GM21529 (cell line): ENCODE data around the gene SORT1.
"Not testable (repeated sequence)": the region's sequence is repeated elsewhere in the genome, so short reads cannot be mapped to it uniquely, and the experiment has no call there.

Source experiments
- ATAC-seq: cut with Tn5 transposase; IDR thresholded peaks from one replicate; pipeline ENCODE4 v1.9.1; 2021; ENCODE audit not compliant: unreplicated experiment

Gene SORT1

DNA sequence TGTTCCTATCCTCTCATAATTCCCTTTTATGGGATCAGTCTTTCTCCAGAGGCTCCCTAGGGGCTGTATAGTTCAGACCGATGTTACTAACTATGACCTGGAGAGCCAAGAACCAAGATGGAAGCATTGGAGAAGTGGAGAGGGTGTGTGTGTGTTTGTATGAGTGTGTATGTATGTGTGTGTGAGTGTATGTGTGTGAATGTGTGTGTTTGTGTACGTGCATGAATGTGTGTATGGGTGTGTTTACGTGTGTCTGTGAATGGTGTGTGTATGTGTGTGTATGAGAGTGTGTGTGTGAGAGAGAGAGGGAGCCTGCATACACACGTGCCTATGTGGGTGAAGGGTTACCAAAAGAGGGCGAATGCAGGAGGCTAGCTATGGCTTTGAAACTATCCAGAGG is 95.8 kb downstream of the SORT1 start:
- no peak for ATAC-seq

DNA sequence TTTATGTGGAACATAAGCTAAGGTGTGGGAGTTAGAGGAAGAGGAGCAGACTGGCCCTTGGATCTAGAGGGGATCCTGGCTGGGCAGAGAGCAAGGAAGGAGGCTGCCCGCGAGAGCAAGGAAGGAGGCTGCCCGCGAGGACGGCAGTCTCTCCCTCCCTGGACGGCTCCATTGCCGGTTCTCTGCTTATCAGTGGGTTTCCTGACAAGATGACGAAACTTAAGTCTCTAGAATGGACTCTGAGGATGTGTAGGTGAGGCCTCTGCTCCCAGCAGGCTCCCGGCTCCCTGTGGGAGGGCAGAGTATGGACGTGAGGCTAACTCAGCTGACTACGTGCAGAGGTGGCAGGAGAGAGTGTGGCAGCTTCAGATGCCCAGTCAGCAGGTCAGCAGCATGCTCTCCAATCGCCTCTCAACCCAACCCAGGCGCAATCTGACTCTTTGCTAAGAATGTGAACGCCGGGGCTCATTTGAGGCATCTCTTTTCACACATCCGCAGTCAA is 97.0 kb downstream of the SORT1 start:
- no peak for ATAC-seq

DNA sequence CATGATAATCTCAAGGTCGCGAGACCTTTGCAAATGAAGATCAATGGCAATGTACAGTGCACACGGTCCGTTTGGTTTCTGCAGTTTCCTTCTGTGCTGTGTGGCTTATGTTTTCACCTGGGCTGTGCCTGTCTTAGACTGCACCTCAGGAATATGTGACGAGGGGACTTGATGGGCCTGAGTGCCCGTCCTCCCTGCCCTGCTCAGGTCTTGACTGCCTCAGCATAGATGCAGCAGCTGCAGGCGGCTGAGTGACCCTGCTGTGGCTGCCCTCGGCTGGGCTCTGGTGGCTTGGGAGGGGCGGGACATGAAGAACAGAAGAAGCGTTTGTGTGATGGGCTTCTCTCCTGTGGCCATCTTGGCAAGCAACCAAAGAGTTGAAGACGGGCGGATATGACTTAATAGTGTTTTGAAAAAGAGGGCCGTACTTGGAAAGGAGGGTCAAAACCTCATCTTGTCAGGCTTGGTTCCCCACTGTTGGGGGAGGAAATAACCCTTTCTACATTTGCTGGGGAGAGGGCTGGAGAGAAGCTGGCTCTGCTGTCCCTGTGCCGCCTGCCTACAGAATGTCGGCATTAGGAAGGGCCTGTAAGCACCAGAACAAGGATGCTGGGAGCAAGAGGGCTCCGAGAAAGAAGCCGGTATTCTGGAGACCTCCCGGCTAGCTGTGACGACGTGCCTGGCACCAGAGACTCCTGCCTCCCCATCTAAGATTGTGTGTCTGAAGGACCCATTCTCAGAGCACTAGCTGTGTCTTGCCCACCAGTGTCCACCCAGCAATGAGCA is 98.0 kb downstream of the SORT1 start:
- ATAC-seq: no peak

DNA sequence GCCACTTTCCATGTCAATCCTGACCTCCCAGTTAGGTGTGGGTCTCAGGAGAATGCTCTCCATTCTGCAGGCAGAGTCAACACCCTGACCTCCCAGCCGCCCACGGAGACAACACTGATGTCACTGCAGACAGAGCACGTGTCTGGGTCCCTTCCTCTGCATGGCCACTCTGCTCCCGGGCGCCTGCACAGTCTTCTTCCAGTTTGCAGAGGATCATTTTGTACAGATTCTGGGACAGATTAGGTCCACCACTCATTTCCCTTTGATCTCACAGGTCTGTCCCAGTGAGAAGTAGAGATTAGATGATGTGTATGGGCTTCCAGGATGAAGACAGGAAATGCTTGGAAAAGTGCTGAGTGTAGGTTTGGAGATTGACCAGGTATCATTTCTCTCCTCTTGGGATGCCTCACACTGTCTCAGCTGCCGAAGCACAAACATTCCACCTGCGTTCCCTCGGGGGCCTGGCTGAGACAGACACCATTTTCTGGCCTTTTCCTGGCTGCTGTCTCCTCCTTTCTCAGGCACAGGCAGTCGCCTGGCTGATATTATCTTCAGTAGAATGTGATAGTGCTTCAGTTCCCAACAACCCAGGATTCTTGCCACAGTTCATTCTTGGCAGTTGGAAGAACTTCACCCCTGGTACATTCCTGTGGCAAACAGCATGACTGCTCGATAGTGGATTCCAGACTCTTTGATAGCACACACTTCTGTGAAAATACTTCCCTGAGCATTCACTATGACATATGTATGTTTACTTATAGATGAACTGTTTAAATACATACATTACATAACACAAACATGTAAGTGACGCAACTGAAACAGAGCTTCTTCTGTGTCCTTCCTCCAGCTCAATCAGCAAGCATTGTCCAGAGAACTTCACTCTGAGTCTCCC is 98.8 kb downstream of the SORT1 start:
- no peak for ATAC-seq

DNA sequence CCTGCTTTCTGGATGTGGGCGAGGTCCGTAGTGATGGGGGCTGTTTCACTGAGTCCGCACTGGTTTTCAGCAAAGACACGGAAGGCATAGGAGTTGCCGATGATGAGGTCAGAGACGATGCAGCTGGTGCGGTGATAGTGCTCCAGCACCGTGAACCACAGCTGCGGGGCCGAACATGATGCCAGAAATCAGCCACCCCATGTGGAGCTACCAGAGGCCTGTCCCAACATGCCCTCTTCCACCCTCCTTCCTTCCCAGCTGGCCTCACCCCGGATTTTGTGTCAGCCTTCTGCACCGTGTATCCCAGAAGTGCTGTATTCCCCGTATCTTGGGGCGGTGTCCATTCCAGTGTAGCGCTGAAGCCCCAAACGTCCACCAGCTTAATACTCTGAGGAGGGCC is 100.9 kb downstream of the SORT1 start:
- no peak for ATAC-seq

DNA sequence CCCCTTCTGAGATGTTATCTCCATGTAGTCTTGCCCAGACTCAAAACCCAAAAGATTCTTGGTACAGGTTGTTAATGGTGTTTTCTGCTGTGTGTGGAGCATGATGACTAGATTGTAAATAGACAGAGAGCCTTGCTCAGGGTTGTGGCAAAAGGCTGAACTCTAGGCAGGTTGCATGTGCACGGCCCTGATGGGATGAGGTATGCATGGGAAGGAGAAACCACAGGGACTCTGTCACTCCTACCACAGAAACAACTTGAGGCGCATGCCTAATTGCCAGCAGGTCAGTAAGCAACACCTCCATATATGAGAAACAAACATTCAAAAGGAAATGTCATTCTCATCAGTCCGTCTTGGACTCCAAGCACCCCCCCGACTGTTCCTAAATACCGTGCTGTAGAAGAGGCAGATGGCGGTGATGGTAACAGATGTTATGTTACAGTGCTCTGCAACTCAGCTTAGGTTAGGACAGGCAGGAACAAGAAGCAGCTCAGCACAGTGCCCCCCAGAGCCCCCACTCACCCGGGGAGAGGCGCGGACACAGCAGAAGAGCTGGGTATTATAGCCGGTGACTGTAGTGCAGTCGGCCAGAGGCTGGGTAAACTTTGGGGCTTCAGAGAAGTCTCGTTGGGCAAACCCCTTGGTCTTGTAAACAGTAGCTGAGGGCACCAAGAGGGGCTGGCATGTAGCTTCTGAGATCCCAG is 101.9 kb downstream of the SORT1 start:
- no peak for ATAC-seq

DNA sequence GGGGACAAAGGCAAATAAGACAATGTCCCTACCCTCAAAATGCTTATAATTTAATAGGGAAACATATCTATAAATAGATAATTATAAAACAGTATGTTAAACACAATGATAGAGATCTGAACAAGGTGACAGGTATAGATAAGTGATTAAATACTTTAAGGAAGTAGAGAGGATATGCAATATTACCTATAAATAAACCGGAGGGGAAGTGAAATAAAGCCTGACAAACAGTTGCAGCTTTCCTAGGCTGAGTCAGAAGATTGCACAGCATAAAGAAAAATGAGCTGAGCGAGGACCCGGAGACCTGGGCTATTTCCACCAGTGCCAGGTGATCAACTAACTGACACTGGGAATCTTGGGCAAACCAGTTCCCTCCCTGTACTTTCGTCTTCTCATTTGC is 103.2 kb downstream of the SORT1 start:
- ATAC-seq: no peak

DNA sequence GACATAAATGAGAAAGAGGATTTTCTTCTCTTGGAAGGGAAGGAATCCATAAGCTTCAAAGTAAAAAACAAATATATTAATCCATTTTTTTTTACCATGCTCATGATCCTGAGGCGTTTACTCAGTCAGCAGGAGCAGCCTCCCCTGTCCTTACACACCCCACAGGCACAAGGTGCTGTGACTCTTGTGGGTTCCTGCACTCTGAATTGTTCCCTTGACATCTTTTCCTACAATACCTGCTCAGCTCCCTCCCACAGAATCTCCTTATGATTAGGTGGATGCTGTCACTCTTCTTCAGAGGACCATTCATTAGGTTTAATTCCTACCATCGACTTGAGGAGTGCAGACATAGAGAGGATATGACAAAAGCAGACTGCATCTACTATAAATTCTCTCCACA is 104.7 kb downstream of the SORT1 start:
- no peak for ATAC-seq

DNA sequence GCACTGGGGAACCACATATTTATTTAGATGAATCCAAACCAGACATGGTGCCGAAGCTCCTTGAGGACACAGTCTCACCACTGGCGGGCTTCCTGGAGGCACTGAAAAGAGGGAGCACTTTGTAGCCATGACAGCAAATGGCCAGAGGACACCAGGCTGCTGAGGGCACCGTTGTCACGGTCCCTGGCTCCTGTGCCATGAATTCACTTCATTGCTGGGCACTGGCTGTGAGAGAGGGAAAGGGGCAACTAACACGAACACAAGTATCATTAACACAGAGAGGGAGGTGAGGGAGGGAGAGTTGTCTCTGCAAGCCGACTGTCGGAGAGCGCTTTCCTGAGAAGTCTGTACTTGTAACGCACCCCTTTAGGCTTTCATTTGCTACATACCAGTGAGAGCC is 105.4 kb downstream of the SORT1 start:
- no peak for ATAC-seq

DNA sequence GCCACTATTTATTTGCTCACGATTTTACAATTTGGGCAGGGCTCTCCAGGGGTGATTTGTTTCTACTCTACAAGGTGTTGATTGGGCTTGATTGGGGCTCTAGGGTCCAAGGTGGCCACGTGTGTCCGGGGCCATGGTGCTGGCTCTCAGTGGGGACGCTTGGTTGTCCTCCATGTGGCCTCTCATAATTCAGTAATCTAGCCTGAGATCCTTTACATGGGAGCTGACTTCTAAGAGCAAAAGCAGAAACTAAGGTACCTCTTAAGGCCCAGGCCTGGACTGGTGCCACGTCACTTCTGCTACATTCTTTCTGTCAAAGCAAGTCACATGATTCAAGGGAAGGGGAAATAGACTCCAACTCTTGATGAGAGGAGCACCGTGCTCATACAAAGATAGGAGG is 106.7 kb downstream of the SORT1 start:
- no peak for ATAC-seq

DNA sequence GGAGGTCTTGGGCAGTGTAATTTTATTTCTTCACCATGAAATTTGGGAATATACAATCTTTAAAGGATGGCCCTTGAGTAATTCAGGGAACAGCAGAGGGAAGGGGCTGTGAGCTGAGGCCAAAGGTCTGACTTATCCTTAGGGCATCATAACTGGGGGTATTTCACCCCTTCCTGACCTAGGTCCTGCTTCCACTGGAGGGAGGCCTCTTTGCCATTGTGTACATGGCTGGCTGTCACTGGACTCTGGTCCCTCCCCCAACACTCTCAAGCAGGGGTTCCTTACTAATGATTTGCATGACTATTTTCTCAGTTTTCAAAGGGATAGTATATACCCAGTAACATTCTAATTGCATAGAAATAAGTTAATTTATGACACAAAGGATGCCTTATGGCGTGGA is 107.6 kb downstream of the SORT1 start:
- ATAC-seq: no peak

DNA sequence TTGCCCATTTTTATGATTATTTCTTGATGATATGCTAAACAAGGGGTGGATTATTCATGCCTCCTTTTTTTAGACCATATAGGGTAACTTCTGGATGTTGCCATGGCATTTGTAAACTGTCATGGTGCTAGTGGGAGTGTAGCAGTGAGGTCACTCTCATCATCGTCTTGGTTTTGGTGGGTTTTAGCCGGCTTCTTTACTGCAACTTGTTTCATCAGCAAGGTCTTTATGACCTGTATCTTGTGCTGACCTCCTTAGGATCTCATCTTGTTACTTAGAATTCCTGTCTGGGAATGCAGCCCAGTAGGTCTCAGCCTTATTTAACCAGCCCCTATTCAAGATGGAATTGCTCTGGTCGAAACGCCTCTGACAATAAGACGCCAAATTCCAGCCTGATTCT is 111.0 kb downstream of the SORT1 start:
- not testable (repeated sequence) for ATAC-seq

DNA sequence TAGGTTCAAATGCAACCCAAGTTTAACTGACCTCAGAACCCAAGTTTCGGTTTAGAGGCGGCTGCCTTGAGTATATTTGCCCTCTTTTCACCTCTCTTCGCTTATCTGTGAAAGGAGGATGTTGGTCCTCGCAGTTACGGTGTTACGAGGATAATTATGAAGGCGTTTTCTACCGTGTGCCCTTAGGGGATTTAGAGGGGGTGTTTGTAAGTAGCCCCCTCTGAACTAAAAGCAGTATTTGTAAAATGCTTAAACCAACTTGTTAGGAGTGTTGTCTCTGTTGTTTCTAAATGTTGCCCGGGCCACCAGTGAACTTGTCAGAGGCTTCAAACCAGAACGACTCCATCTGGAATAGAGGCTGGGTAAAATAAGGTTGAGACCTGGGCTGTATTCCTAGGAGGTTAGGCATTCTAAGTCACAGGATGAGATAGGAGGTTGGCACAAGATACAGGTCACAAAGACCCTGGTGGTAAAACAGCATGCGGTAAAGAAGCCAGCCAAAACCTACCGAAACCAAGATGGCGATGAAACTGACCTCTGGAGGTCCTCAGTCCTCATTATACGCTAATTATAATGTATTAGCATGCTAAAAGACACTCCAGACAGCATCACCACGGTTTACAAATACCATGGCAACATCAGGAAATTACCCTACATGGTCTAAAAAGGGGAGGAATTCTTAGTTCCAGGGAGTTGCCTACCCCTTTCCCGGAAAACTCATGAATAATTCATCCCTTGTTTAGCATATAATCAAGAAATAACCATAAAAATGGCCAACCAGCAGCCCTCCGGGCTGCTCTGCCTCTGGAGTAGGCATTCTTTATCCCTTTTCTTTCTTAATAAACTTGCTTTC is 113.7 kb downstream of the SORT1 start:
- ATAC-seq: no peak

DNA sequence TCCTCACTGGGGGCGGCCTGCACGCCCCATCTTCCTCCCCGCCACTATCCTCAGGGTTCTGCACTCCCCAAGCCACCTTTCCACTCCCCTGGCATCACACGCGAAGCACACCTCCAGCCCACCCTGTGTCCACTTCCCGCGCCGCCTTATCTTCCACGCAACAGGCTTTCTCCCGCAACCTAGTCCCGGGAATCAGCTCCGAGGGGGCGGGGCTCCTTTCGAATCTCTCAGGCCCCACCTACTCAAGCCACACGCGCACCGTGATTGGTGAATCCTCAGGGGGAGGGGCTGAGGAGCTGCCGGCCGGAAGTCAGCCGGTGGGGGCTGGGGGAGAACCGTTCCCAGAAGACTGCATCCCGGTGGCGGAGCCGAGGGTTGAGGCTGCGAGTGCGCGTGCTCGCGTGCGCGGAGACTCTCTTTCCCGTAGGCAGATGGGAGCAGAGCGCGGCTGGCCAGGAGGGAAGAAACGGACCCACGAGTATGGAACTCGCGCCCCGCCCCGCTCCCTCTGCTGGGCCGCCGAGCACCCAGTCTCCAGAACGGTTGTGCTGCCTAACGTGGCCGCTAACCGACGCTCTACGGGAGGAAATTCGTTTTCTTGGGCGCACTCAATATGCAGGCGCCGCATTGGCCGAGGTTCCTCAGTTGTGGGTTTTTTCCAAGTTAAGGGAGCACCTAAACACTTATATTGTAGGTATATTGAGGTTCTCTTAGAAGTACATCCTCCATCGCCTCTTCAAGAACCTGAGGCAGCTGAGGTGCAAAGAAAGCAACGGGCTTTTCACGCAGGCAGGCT is 114.6 kb downstream of the SORT1 start, which contains the start of gene PSRC1:
PSRC1 (minus strand) TSS at position 194 of the 796 bp plus-strand sequence.
- peak; percentile 97 for ATAC-seq

DNA sequence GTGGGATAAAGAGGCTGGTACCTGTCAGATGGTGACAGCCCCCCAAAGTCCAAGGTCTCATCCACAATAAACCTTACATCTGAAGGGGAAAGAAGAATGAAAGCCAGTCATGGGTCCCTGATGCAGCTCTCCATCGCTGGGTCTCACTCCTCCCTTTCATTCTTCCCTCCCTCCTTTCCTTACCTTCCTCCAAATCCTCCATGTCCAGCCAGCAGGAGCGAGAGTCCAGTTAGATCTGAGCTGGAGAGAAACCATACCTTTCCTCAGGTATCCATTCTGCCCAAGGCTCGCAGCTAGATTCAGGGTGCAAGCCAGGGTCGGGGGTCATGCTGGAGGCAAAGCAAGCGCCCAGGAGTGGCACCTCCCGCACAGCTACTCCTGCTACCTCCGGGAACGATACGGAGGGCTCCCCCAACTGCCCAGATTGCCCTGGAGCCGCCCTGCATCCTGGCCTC is 115.2 kb downstream of the SORT1 start:
- ATAC-seq: no peak

DNA sequence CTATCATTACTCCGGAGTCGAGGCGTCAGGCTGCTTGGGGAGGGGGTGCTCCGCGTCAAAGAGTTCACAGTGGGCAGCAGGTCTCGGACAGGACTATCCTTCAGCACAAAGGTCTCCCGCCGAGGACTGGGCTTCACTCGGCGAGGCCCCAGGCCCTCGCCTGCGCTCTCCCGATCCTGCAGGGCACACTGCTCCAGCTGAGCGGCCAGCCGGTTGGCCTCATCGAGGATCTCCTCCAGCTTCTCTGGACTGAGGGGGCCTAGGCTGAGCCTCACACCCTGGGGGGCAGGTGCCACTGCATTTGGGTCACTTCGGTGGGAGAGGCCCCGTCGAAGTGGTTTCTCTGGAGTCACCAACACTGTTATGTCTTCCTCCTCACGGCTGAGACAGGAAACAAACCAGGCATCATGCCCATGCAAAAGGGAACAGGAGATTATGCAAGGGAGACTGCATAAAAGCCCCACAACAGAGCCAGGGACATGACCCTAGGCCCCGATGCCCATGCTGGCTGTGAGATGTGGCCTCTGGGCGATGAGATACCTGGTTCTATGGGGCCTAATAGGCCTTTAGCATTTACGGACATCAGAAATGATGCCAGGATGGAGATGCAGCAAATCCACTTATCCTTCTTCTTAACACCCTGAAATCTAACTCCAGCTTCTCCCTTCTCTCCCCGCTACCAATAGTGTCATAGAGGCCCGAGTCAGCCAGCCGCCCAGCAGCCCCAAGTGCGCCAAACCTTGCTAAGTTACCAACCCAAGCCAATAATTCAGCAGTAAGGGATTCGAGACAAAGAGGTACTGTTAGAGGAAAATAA is 115.8 kb downstream of the SORT1 start:
- ATAC-seq: no peak

DNA sequence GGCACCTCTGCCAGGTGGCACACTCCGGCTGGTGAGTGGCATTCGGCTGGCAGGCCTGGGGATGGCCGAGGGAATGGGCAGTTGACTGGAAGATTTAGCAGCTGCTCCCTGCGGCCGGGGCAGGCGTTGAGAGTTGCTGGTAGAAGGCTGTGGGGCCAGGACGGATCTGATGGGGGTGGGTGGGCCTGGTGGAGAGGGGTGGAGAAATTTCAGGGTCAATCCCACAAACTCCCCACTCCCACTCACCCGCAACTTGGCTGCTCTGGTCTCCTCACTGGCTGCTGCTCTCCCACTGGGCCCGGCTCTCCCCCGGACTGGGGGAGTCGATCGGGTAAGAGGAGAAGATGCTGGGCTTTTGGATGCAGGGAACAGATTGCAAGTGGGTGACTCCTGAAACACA is 116.9 kb downstream of the SORT1 start:
- no peak for ATAC-seq

DNA sequence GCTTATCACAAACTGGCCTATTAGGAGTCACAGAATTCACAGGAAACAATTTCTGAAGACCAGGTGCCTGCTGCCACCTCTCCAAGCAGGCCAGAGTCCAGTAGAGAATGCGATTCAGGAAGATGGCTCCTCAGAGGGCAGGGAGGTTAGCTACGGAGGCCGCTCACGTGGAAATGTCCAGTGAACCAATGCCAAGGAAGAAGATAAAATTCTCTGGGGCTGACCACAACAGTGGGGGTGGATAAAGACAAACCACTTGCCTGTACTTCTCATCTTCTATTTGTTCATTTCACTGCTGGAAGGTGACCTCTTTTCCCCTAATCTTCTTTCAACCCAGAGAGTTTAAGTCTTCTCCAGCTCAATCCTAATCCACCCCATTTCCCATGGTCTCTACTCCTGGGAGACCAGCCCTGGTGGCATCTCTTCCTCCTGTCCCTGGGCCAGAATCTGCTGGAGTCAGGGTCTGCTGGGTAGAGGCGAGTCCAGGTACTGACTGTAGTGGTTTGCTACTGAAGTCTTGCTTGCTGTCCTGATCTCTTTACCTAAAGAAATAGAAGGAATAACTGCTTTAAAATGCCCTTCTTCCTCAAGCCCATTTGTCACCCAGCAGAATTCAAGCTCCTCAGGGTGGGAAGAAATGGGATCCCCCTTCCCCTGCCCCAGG is 118.0 kb downstream of the SORT1 start:
- ATAC-seq: no peak
